Measurements from ENCODE around the gene PARP9.
"Not testable (repeated sequence)": the region's sequence is repeated elsewhere in the genome, so short reads cannot be mapped to it uniquely, and the experiment has no call there.

PARP9 gene

DNA sequence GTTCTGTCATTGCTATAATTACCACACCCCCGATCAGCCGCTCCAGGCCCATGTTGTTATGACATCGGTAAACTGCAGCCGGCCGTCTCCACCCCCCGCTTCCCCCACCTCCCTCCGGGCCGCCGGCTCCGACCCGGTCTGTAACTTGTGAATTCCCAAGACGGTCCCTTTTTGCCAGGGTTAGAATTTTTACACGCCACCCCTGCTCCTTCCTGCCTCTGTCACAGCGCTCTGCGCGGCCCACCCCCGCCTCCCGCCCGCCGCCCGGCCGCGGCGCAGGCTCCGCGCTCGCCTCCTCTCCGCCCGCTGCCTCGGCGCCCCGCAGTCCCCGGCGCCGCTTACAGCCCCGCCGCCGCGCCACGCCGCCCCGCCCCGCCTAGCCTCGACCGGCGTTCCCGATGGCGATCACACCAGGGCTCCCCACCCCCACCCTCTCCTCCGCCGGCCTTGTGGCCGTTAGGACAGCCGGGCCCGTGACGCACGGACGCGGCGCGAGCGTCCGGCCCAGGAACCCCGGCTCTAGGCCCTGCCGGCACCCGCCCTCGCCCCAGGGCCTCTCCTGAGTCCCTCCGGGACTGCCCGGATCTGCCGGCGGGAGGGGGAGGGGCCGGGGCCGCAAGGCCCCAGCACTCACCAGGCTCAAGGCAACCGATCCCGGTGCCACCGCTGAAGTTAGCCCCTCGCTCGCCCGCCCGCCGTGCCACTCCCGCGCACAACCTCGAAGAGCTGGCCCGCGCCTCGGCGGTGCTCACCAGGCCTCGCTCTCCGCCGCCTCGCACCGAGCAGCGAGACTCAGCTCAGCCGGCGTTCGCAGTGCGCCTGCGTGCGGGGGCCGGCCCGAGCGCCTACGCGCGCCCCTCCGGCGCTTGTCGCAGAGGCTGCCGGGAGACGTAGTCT is 49.7 kb downstream of the PARP9 start, which contains the start of gene KPNA1:
Gene KPNA1, minus strand, starts transcription at position 817 of the 897 bp plus-strand sequence. CDS start 18,374 bp downstream, outside the sequence.
- H3K4me3 ChIP-seq (ENCODE audit: low read depth, low read length): peak within 1 kb of the TSS; percentile 69
- peak; percentile 91 for DNase-seq (ENCODE audit: low read depth)
- TF ChIP-seq, protein P1, sequence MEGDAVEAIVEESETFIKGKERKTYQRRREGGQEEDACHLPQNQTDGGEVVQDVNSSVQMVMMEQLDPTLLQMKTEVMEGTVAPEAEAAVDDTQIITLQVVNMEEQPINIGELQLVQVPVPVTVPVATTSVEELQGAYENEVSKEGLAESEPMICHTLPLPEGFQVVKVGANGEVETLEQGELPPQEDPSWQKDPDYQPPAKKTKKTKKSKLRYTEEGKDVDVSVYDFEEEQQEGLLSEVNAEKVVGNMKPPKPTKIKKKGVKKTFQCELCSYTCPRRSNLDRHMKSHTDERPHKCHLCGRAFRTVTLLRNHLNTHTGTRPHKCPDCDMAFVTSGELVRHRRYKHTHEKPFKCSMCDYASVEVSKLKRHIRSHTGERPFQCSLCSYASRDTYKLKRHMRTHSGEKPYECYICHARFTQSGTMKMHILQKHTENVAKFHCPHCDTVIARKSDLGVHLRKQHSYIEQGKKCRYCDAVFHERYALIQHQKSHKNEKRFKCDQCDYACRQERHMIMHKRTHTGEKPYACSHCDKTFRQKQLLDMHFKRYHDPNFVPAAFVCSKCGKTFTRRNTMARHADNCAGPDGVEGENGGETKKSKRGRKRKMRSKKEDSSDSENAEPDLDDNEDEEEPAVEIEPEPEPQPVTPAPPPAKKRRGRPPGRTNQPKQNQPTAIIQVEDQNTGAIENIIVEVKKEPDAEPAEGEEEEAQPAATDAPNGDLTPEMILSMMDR (IDR thresholded peaks at IDR 0.05; ENCODE audit: low read depth, low read length): no peak
- TF ChIP-seq, protein P2, sequence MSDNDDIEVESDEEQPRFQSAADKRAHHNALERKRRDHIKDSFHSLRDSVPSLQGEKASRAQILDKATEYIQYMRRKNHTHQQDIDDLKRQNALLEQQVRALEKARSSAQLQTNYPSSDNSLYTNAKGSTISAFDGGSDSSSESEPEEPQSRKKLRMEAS (IDR thresholded peaks at IDR 0.05; ENCODE audit: low read depth, low read length): peak; percentile 94
- TF ChIP-seq MYC (IDR thresholded peaks at IDR 0.05; ENCODE audit: low read depth, low read length): peak; percentile 82; the same call in 1 of the 2 replicates
- TF ChIP-seq POLR2A (IDR thresholded peaks at IDR 0.05; ENCODE audit: extremely low read depth, insufficient read length): peak; percentile 92

DNA sequence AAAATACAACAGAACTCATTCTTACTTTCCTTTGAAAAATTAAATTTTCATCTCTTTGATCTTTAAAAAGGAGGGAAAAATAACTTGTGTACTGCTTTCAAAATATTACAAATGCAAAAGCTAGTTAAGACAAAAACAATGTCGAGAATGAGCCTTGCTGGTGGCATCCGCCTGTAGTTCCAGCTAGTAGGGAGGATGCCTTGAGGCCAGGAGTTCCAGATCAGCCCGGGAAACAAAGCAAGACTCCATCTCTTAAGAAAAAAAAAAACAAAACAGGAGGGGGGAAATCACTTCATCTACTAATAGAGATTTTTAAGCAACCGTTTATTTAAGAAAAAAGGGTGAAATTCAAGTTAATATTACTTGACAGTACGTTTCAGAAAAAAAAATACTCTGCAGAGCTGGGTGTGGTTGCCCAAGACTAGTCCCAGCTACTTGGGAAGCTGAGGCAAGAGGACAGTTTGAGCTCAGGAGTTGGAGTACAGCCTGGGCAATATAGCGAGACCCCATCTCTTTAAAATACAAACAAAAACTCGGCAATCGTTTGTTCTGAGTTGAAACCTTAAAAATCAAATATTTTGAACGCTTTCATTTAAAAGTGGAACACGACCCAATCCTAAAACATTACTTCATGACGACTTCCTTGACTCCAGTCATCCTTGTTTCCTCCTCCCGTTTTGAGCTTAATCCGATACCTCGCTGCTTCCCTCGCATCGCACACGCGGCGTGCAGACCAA is 50.5 kb downstream of the PARP9 start:
- TF ChIP-seq, protein P2 (IDR thresholded peaks at IDR 0.05; ENCODE audit: low read depth, low read length): no peak
- TF ChIP-seq MYC (IDR thresholded peaks at IDR 0.05; ENCODE audit: low read depth, low read length): no peak; the same call in 1 of the 2 replicates
- TF ChIP-seq POLR2A (IDR thresholded peaks at IDR 0.05; ENCODE audit: extremely low read depth, insufficient read length): no peak
- TF ChIP-seq, protein P1 (IDR thresholded peaks at IDR 0.05; ENCODE audit: low read depth, low read length): no peak
- H3K4me3 ChIP-seq (ENCODE audit: low read depth, low read length): peak overlapping the region; percentile 69
- DNase-seq (ENCODE audit: low read depth): no peak

DNA sequence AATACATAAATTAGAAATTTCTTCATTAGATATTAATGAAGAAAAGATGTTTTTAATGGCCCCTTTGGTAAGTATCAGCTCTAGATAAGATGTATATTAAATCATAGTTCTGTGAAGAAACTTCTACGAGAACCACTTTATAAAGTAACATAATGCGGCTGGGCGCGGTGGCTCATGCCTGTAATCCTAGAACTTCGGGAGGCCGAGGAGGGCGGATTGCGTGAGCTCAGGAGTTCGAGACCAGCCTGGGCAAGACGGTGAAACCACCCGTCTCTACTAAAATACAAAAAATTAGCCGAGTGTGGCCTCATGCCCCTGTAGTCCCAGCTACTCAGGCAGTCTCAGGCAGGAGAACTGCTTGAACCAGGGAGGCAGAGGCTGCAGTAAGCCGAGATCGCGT is 51.8 kb downstream of the PARP9 start:
- DNase-seq (ENCODE audit: low read depth): no peak
- H3K4me3 ChIP-seq (ENCODE audit: low read depth, low read length): peak overlapping the region; percentile 13
- TF ChIP-seq, protein P2 (IDR thresholded peaks at IDR 0.05; ENCODE audit: low read depth, low read length): no peak
- TF ChIP-seq, protein P1 (IDR thresholded peaks at IDR 0.05; ENCODE audit: low read depth, low read length): no peak
- no peak for TF ChIP-seq POLR2A (IDR thresholded peaks at IDR 0.05; ENCODE audit: extremely low read depth, insufficient read length)
- no peak for TF ChIP-seq MYC (IDR thresholded peaks at IDR 0.05; ENCODE audit: low read depth, low read length)

DNA sequence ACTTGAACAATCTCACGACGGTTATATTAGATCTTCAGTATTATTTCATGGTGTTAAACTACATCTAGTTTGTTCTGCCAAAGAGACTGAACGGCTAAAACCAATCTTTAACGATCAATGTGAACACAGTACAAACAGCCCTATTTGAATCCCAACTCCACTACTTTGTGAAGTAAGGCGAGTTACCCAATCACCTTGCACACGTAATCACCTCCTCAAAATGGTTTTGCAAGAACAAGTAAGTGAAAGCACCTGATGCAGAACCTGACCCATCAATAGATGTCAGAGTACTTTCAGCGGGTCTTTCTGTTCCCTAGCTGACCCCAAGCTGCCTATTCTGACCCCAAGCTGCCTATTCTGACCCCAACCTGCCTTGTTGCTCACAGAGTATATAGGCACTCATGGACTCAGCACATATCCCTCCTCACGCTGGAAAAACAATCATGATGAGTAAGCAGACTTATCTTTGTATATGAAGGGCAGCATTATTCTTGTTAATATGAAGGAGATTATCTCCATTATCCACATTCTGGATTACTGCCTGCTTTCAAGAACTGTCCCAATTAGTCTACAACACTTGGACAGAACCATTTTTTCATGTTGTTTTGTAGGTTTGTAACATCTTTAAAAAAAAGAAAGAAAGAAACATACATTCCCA is 53.1 kb downstream of the PARP9 start:
- DNase-seq (ENCODE audit: low read depth): peak; percentile 13
- H3K4me3 ChIP-seq (ENCODE audit: low read depth, low read length): no peak overlapping the region
- TF ChIP-seq, protein P2 (IDR thresholded peaks at IDR 0.05; ENCODE audit: low read depth, low read length): no peak
- no peak for TF ChIP-seq MYC (IDR thresholded peaks at IDR 0.05; ENCODE audit: low read depth, low read length)

DNA sequence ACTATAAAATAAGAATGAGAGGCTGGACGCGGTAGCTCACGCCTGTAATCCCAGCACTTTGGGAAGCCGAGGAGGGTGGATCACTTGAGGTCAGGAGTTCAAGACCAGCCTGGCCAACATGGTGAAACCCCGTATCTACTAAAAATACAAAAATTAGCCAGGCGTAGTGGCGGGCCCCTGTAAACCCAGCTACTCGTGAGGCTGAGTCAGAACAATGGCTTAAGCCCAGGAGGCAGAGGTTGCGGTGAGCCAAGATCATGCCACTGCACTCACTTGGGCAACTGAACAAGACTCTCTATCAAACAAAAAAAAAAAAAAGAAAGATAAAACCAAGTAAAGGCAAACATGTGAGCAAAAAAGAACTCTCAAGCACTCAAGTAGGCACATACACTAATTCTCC is 55.2 kb downstream of the PARP9 start:
- not testable (repeated sequence) for DNase-seq (ENCODE audit: low read depth); H3K4me3 ChIP-seq (ENCODE audit: low read depth, low read length)

DNA sequence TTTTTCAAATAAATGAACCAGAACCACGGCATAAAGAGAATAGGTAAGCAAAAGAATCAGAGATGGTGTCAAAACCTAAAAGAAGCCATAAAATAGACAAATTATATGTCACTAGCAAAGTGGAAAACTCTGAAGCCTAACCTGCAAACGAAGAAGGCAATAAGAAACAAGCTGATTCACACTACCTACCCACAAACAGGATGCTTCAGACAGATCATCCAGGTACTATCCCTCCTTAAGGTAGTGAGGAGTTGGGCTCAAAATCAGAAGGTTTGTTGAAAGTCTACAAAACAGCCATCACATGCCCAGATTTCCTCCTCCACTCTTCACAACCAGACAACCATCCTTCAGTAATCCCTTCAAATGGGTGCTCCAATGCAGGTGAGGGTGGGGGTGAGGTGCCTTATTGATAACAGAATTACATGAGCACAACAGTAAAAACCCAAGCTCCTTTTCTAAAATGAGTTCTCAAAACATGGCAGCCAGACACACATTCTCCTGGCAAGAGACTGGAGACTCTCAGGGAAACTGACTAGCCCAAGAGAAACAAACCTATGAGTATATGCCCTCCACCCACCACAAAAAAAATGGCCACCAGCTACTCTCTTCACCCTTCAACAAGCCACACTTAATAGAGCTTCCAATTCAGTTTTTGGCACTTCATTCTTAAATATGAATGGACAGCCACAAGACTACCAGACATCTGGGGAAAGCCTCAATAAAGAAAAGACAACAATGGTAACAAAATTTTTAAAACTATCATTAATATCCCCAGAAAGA is 55.8 kb downstream of the PARP9 start:
- TF ChIP-seq, protein P2 (IDR thresholded peaks at IDR 0.05; ENCODE audit: low read depth, low read length): no peak
- no peak for TF ChIP-seq POLR2A (IDR thresholded peaks at IDR 0.05; ENCODE audit: extremely low read depth, insufficient read length)
- no peak for TF ChIP-seq MYC (IDR thresholded peaks at IDR 0.05; ENCODE audit: low read depth, low read length)
- TF ChIP-seq, protein P1 (IDR thresholded peaks at IDR 0.05; ENCODE audit: low read depth, low read length): no peak
- no peak overlapping the region for H3K4me3 ChIP-seq (ENCODE audit: low read depth, low read length)
- DNase-seq (ENCODE audit: low read depth): no peak
